Brain microvascular endothelial cell (primary cell): ENCODE measurements around the gene KLK4.
A peak's percentile ranks its signal among the peaks of the same experiment; 100 is the strongest.

Source experiments
- DNase-seq: peaks from one replicate; pipeline ENCODE4 v3.0.0-alpha.2; 2020
- H3K27ac ChIP-seq: fragments of 250-450 bp; sonication (Bioruptor Pico); 2 replicates; pipeline ENCODE4 v1.5.1; 2020; ENCODE audit warnings: mild to moderate bottlenecking, moderate library complexity
- H3K27me3 ChIP-seq: fragments of 250-450 bp; sonication (Bioruptor Pico); replicated peaks from 2 replicates; pipeline ENCODE4 v1.5.1; 2020; ENCODE audit warnings: mild to moderate bottlenecking
- H3K36me3 ChIP-seq: fragments of 250-450 bp; sonication (Bioruptor Pico); replicated peaks from 2 replicates; pipeline ENCODE4 v1.5.1; 2020; ENCODE audit warnings: mild to moderate bottlenecking
- H3K4me3 ChIP-seq: 2 replicates; pipeline ENCODE4 v1.5.1; 2011; ENCODE audit warnings: low read depth, mild to moderate bottlenecking, control low read depth, low read length, moderate library complexity
- CTCF ChIP-seq: IDR thresholded peaks from 2 replicates; pipeline ENCODE4 v1.5.1; 2011; ENCODE audit warnings: low read depth, mild to moderate bottlenecking, moderate library complexity, low read length, control low read depth, inconsistent platforms; ENCODE audit errors: missing control alignments
- in situ Hi-C: cut with HindIII; loops from 2 replicates; pipeline ENCODE4 v1.10.0; 2017; ENCODE audit warnings: low sequenced_read_pairs, low pct_ligation_motif_present

The KLK4 gene

GRCh38 chr19:50893047-50893736 lies 18.0 kb downstream of the KLK4 start:
- TF ChIP-seq CTCF: no peak
- no peak for DNase-seq
- Histone ChIP-seq H3K27me3 (no peaks in the 10 kb centered on the region), H3K27ac (no peak overlapping the region), H3K4me3 (no peak overlapping the region), H3K36me3 (no peaks in the 10 kb centered on the region)
- in situ Hi-C loops: no loop called here

- in situ Hi-C loops: no loop called here
- H3K27me3 ChIP-seq: no peaks in the 10 kb centered on the region
- no peak for TF ChIP-seq CTCF
- no peak overlapping the region for H3K27ac ChIP-seq
- H3K4me3 ChIP-seq: no peak overlapping the region
- H3K36me3 ChIP-seq: no peaks in the 10 kb centered on the region
- DNase-seq: no peak
Observed at GRCh38 chr19:50891253-50891625, 20.0 kb downstream of the KLK4 start.

- peak; percentile 16 for DNase-seq
- no peaks in the 10 kb centered on the region for H3K27me3 ChIP-seq
- H3K36me3 ChIP-seq: no peaks in the 10 kb centered on the region
- no peak overlapping the region for H3K27ac ChIP-seq
- in situ Hi-C loops: no loop called here
- no peak overlapping the region for H3K4me3 ChIP-seq
- no peak for TF ChIP-seq CTCF
Observed at GRCh38 chr19:50890422-50891252, 20.6 kb downstream of the KLK4 start.

GRCh38 chr19:50889638-50890037 lies 21.6 kb downstream of the KLK4 start:
- Histone ChIP-seq H3K4me3 (no peak overlapping the region), H3K27me3 (no peaks in the 10 kb centered on the region), H3K36me3 (no peaks in the 10 kb centered on the region), H3K27ac (no peak overlapping the region)
- in situ Hi-C loops: no loop called here
- DNase-seq: no peak
- TF ChIP-seq CTCF: no peak

- Histone ChIP-seq H3K36me3 (no peaks in the 10 kb centered on the region), H3K27ac (no peak overlapping the region), H3K27me3 (no peaks in the 10 kb centered on the region), H3K4me3 (no peak overlapping the region)
- no peak for DNase-seq
- TF ChIP-seq CTCF: no peak
- in situ Hi-C loops: no loop called here
Observed at GRCh38 chr19:50882188-50882587, 29.0 kb downstream of the KLK4 start.

GRCh38 chr19:50880241-50880640 lies 31.0 kb downstream of the KLK4 start:
- H3K36me3 ChIP-seq: no peaks in the 10 kb centered on the region
- no peak overlapping the region for H3K27ac ChIP-seq
- in situ Hi-C loops: no loop called here
- no peaks in the 10 kb centered on the region for H3K27me3 ChIP-seq
- TF ChIP-seq CTCF: no peak
- no peak for DNase-seq
- no peak overlapping the region for H3K4me3 ChIP-seq
